ENCODE data around the gene CYB5R2.
A peak's percentile ranks its signal among the peaks of the same experiment; 100 is the strongest.

GRCh38 chr11:7640816-7641215, 32.5 kb downstream of the CYB5R2 start:
- no peak for TF ChIP-seq CTCF (IDR thresholded peaks at IDR 0.05)
- peak in 1 of 2 donors; percentile 4 for TF ChIP-seq POLR2A (IDR thresholded peaks at IDR 0.05)
